SU-DHL-6 (cell line): ENCODE measurements around the gene NKAIN1.

Source experiments
- H2AFZ ChIP-seq: fragments of 200-600 bp; sonication (generic); 2 replicates; pipeline ENCODE4 v1.6.1; 2014; ENCODE audit warnings: low read depth, mild to moderate bottlenecking, moderate library complexity, mixed read lengths, antibody characterized with exemption, low read length; ENCODE audit not compliant: severe bottlenecking
- H3F3A ChIP-seq: fragments of 200-600 bp; shearing (Covaris generic); 2 replicates; pipeline ENCODE4 v1.6.0; 2016; ENCODE audit warnings: antibody characterized with exemption, mild to moderate bottlenecking; ENCODE audit not compliant: insufficient read depth
- H3K27ac ChIP-seq: fragments of 200-600 bp; sonication (generic); 2 replicates; pipeline ENCODE4 v1.5.1; 2016; ENCODE audit warnings: low read depth, mild to moderate bottlenecking, low read length, moderate library complexity, mixed read lengths
- H3K27me3 ChIP-seq: fragments of 200-600 bp; sonication (generic), shearing (Covaris generic); 2 replicates; pipeline ENCODE4 v1.6.0; 2014; ENCODE audit warnings: mild to moderate bottlenecking, low read length
- H3K36me3 ChIP-seq: fragments of 200-600 bp; sonication (generic); 2 replicates; pipeline ENCODE4 v1.6.1; 2014; ENCODE audit warnings: mild to moderate bottlenecking, low read length, mixed read lengths
- H3K4me2 ChIP-seq: fragments of 300-600, 200-600 bp; shearing (Covaris generic), sonication (generic); 2 replicates; pipeline ENCODE4 v1.6.0; 2014; ENCODE audit warnings: low read length, low read depth, mild to moderate bottlenecking; ENCODE audit not compliant: poor library complexity, severe bottlenecking
- H3K4me3 ChIP-seq: fragments of 200-600 bp; sonication (generic); 2 replicates; pipeline ENCODE4 v1.5.1; 2014; ENCODE audit warnings: antibody characterized with exemption, low read length, mild to moderate bottlenecking, mixed read lengths; ENCODE audit not compliant: insufficient read depth, poor library complexity, severe bottlenecking
- H3K79me2 ChIP-seq: fragments of 200-600 bp; sonication (generic); 2 replicates; pipeline ENCODE4 v1.6.1; 2014; ENCODE audit warnings: mild to moderate bottlenecking, low read length, moderate library complexity; ENCODE audit not compliant: insufficient read depth
- H3K9ac ChIP-seq: fragments of 200-600 bp; sonication (generic); 2 replicates; pipeline ENCODE4 v1.7.0; 2014; ENCODE audit warnings: mild to moderate bottlenecking, low read length
- H3K9me2 ChIP-seq: fragments of 200-600 bp; sonication (generic); replicated peaks from 2 replicates; pipeline ENCODE4 v1.6.1; 2014; ENCODE audit warnings: low read length; ENCODE audit not compliant: insufficient read depth
- H3K9me3 ChIP-seq: fragments of 200-600 bp; sonication (generic); 2 replicates; pipeline ENCODE4 v1.6.1; 2014; ENCODE audit warnings: low read length, mixed read lengths; ENCODE audit not compliant: insufficient read depth
- H4K20me1 ChIP-seq: fragments of 200-600 bp; sonication (generic); 2 replicates; pipeline ENCODE4 v1.6.1; 2014; ENCODE audit warnings: low read depth, mild to moderate bottlenecking, antibody characterized with exemption, low read length, moderate library complexity, mixed read lengths
- EZH2phosphoT487 ChIP-seq: fragments of 200-600 bp; sonication (generic), shearing (Covaris generic); conservative IDR thresholded peaks from 2 replicates; pipeline ENCODE4 v1.6.1; 2018; ENCODE audit warnings: mild to moderate bottlenecking, antibody characterized with exemption, low read length, moderate library complexity, mixed read lengths
- TF ChIP-seq, protein P1 (sequence below): fragments of 200-600 bp; sonication (generic); IDR thresholded peaks from one replicate; pipeline ENCODE4 v1.5.1; 2017; ENCODE audit warnings: antibody characterized with exemption, mild to moderate bottlenecking, low read length, moderate library complexity; ENCODE audit not compliant: insufficient read depth, poor library complexity, severe bottlenecking

NKAIN1 gene

DNA sequence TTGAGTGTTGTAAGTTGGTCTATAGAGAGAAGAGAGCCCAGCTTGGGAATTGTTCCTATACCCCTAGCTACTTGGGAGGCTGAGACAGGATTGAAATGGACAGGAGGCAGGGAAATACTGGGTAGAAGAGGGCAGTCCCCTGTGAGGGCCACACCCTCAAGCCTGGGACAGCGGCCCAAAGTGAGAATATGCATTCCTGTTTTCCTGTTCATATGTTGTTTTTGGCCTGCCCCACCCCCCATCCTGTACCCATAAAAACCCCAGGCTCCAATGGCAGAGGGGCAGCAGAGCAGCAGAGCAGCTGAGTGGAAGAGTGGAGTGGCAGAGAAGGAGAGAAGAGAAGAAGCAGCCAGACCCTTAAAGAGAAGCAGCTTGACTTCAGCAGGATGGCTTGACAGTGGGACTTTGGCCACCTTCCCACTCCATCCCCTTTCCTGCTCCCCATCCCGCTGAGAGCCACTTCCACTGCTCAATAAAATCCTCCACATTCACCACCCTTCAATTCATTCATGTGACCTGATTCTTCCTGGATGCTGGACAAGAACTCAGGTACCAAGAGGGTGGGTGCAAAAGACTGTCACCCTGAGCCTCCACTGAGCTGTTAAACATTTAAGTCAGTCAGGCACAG, 103.6 kb downstream of the NKAIN1 start:
- Histone ChIP-seq H4K20me1 (no peaks in the 10 kb centered on the region), H3K27me3 (no peaks in the 10 kb centered on the region), H3K9ac (no peak overlapping the region), H3K27ac (no peak overlapping the region), H3K36me3 (no peaks in the 10 kb centered on the region), H3K4me2 (no peak overlapping the region), H3F3A (no peaks in the 10 kb centered on the region), H3K9me3 (no peaks in the 10 kb centered on the region), H3K79me2 (no peaks in the 10 kb centered on the region), H2AFZ (no peak overlapping the region), H3K4me3 (no peak overlapping the region), H3K9me2 (no peaks in the 10 kb centered on the region)
- TF ChIP-seq EZH2phosphoT487: no peak
- TF ChIP-seq, protein P1, sequence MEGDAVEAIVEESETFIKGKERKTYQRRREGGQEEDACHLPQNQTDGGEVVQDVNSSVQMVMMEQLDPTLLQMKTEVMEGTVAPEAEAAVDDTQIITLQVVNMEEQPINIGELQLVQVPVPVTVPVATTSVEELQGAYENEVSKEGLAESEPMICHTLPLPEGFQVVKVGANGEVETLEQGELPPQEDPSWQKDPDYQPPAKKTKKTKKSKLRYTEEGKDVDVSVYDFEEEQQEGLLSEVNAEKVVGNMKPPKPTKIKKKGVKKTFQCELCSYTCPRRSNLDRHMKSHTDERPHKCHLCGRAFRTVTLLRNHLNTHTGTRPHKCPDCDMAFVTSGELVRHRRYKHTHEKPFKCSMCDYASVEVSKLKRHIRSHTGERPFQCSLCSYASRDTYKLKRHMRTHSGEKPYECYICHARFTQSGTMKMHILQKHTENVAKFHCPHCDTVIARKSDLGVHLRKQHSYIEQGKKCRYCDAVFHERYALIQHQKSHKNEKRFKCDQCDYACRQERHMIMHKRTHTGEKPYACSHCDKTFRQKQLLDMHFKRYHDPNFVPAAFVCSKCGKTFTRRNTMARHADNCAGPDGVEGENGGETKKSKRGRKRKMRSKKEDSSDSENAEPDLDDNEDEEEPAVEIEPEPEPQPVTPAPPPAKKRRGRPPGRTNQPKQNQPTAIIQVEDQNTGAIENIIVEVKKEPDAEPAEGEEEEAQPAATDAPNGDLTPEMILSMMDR: no peak

DNA sequence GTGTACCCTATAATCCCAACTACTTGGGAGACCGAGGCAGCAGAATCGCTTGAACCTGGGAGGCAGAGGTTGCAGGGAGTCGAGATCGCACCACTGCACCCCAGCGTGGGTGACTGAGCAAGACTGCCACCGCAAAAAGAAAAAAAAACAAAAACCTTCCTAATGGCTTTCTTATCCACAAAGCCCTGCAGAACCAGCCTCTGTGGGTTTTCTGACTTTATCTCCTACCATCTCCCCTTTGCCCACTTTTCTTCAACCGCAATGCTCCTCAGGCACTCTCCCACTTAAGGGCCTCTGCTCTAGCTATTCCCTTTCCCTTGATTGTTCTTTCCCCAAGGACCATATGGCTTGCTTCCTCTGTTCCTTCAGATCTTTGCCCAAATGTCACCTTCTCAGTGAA, 106.3 kb downstream of the NKAIN1 start:
- H3K36me3 ChIP-seq: no peaks in the 10 kb centered on the region
- no peaks in the 10 kb centered on the region for H3K9me2 ChIP-seq
- no peak overlapping the region for H3K4me3 ChIP-seq
- no peak overlapping the region for H2AFZ ChIP-seq
- TF ChIP-seq EZH2phosphoT487: no peak
- TF ChIP-seq, protein P1: no peak
- no peaks in the 10 kb centered on the region for H3K79me2 ChIP-seq
- no peak overlapping the region for H3K9ac ChIP-seq
- H3K27ac ChIP-seq: no peak overlapping the region
- H3K9me3 ChIP-seq: no peaks in the 10 kb centered on the region
- H3K27me3 ChIP-seq: no peaks in the 10 kb centered on the region
- no peaks in the 10 kb centered on the region for H3F3A ChIP-seq
- H3K4me2 ChIP-seq: no peak overlapping the region
- no peaks in the 10 kb centered on the region for H4K20me1 ChIP-seq
